ENCODE data around the gene TPP1. TPM values are rescaled to one million over a fixed set of nuclear protein-coding genes. Genes with fewer than 3 reads are reported as not detected.

The TPP1 gene
- total RNA-seq, 2 donors from 2014 or later, result 66.7 to 75.6 TPM

GRCh38 chr11:6629573-6629891, 10.3 kb upstream of the TPP1 start:
- no peaks in the 10 kb centered on the region for H3K27me3 ChIP-seq (replicated peaks; ENCODE audit: insufficient read depth)
- no peak for DNase-seq (ENCODE audit: low spot score)
- peaks cover 0 to 8% of the 10 kb centered on the region in 2 donors for H3K4me1 ChIP-seq (ENCODE audit: control insufficient read depth in 1 of 2, low read depth in 2 of 2)
- H3K36me3 ChIP-seq, result peaks cover 79% of the 10 kb centered on the region
- H3K9me3 ChIP-seq, result no peaks in the 10 kb centered on the region
- H3K4me3 ChIP-seq, result no peak overlapping the region
- ATAC-seq (ENCODE audit: insufficient number of reproducible peaks, low FRiP score, low read depth), result no peak
- H3K27ac ChIP-seq, result no peak overlapping the region
- TF ChIP-seq CTCF (IDR thresholded peaks at IDR 0.05), result no peak

GRCh38 chr11:6628526-6628925, 9.3 kb upstream of the TPP1 start:
- ATAC-seq (ENCODE audit: insufficient number of reproducible peaks, low FRiP score, low read depth) (no peak), DNase-seq (ENCODE audit: low spot score) (no peak)
- H3K27me3 ChIP-seq (replicated peaks; ENCODE audit: insufficient read depth), result no peaks in the 10 kb centered on the region
- H3K4me3 ChIP-seq, result no peak overlapping the region
- no peak for TF ChIP-seq CTCF (IDR thresholded peaks at IDR 0.05)
- H3K27ac ChIP-seq, result no peak overlapping the region
- H3K4me1 ChIP-seq (ENCODE audit: control insufficient read depth in 1 of 2, low read depth in 2 of 2), result no peaks in the 10 kb centered on the region
- H3K9me3 ChIP-seq, result no peaks in the 10 kb centered on the region
- peaks cover 76% of the 10 kb centered on the region for H3K36me3 ChIP-seq

- Histone ChIP-seq H3K36me3 (peaks cover 68% of the 10 kb centered on the region), H3K27me3 (replicated peaks; ENCODE audit: insufficient read depth) (no peaks in the 10 kb centered on the region), H3K4me3 (no peak overlapping the region), H3K4me1 (ENCODE audit: control insufficient read depth in 1 of 2, low read depth in 2 of 2) (no peaks in the 10 kb centered on the region), H3K9me3 (no peaks in the 10 kb centered on the region), H3K27ac (no peak overlapping the region)
- ATAC-seq (ENCODE audit: insufficient number of reproducible peaks, low FRiP score, low read depth) (no peak), DNase-seq (ENCODE audit: low spot score) (no peak)
- TF ChIP-seq CTCF (IDR thresholded peaks at IDR 0.05), result no peak
These were observed 8.6 kb upstream of the TPP1 start for GRCh38 chr11:6627762-6628241.

- Histone ChIP-seq H3K27ac (no peak overlapping the region), H3K36me3 (peaks cover 62% of the 10 kb centered on the region)
- no peak for TF ChIP-seq CTCF (IDR thresholded peaks at IDR 0.05)
These were observed 7.9 kb upstream of the TPP1 start for GRCh38 chr11:6626971-6627761.

GRCh38 chr11:6625832-6626420, 6.7 kb upstream of the TPP1 start:
- Histone ChIP-seq H3K36me3 (peaks cover 55% of the 10 kb centered on the region), H3K4me3 (no peak overlapping the region), H3K27me3 (replicated peaks; ENCODE audit: insufficient read depth) (no peaks in the 10 kb centered on the region), H3K9me3 (no peaks in the 10 kb centered on the region), H3K27ac (no peak overlapping the region), H3K4me1 (ENCODE audit: control insufficient read depth in 1 of 2, low read depth in 2 of 2) (no peaks in the 10 kb centered on the region)
- ATAC-seq (ENCODE audit: insufficient number of reproducible peaks, low FRiP score, low read depth) (no peak), DNase-seq (ENCODE audit: low spot score) (no peak)
- TF ChIP-seq CTCF (IDR thresholded peaks at IDR 0.05), result no peak

More at GRCh38 chr11:6626971-6627761, 7.9 kb upstream of the TPP1 start:
- Histone ChIP-seq H3K4me1 (ENCODE audit: control insufficient read depth in 1 of 2, low read depth in 2 of 2) (no peaks in the 10 kb centered on the region), H3K9me3 (no peaks in the 10 kb centered on the region), H3K4me3 (no peak overlapping the region), H3K27me3 (replicated peaks; ENCODE audit: insufficient read depth) (no peaks in the 10 kb centered on the region)
- ATAC-seq (ENCODE audit: insufficient number of reproducible peaks, low FRiP score, low read depth), result no peak
- DNase-seq (ENCODE audit: low spot score), result no peak
